ENCODE results near the gene LDLRAD1. TPM values are rescaled to one million over a fixed set of nuclear protein-coding genes. Genes with fewer than 3 reads are reported as not detected.
"Not testable (repeated sequence)": the region's sequence is repeated elsewhere in the genome, so short reads cannot be mapped to it uniquely, and the experiment has no call there.

Gene LDLRAD1
- total RNA-seq, 4 donors from 2014 or later, result not detected

DNA sequence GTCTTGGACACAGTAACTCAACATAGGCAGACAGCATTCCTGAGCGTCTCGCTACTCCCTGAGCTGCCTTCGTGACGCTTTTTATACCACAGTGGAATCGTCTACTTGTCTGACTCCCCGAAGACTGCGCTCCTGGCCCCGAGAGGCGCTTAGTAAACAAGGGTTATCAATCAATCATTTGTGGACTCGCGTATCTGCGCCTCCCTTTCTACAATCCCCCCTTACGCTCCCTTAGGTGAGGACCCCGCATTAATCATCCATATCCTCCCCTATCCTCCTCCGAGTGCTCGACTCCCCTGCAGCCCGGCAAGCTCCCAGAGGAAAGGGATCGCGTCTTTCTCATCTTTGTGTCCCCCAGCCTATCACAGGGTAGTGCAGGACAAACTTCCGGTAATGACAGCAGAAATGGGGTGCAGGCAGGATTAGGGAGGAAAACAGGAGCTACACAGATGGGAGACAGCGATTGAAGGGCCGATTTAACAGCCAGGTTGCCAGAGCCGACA lies 34.5 kb upstream of the LDLRAD1 start:
- DNase-seq, result peak in 2 of 3 donors; percentile 50 to 56

GRCh38 chr1:54051933-54052430 lies 34.0 kb upstream of the LDLRAD1 start:
- DNase-seq, result no peak
- Histone ChIP-seq H3K4me1 (peaks cover 0 to 54% (median 18%) of the 10 kb centered on the region in 4 donors), H3K27me3 (no peaks in the 10 kb centered on the region)

More for the DNA sequence above, 34.5 kb upstream of the LDLRAD1 start:
- Histone ChIP-seq H3K4me3 (peak overlapping the region; percentile 58 to 95 (median 88)), H3K4me1 (peaks cover 0 to 54% (median 16%) of the 10 kb centered on the region in 4 donors), H3K9me3 (no peaks in the 10 kb centered on the region), H3K36me3 (no peaks in the 10 kb centered on the region), H3K27ac (peak overlapping the region; percentile 88 to 99 (median 98)), H3K27me3 (no peaks in the 10 kb centered on the region)
- TF ChIP-seq CTCF (IDR thresholded peaks at IDR 0.05) (no peak), POLR2A (IDR thresholded peaks at IDR 0.05) (no peak)

DNA sequence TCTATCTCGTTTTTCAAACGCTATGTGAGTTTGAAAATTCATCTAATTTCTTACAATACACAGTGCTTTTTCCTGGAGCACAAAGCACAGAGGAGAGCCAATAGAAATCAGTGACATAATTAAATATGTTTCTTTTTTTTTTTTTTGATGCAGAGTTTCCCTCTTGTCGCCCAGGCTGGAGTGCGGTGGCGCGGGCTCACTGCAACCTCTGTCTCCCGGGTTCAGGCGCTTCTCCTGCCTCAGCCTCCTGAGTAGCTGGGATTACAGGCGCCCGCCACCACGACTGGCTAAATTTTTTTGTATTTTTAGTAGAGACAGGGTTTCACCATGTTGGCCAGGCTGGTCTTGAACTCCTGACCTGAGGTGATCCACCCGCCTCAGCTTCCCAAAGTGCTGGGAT lies 32.4 kb upstream of the LDLRAD1 start:
- not testable (repeated sequence) for H3K27me3 ChIP-seq, H3K36me3 ChIP-seq, H3K9me3 ChIP-seq, H3K27ac ChIP-seq, H3K4me3 ChIP-seq, DNase-seq
- peaks cover 0 to 54% (median 18%) of the 10 kb centered on the region in 4 donors for H3K4me1 ChIP-seq

More at GRCh38 chr1:54051933-54052430, 34.0 kb upstream of the LDLRAD1 start:
- peak overlapping the region; percentile 88 to 99 (median 98) for H3K27ac ChIP-seq
- TF ChIP-seq POLR2A (IDR thresholded peaks at IDR 0.05) (no peak), CTCF (IDR thresholded peaks at IDR 0.05) (no peak)
- H3K9me3 ChIP-seq, result no peaks in the 10 kb centered on the region
- H3K36me3 ChIP-seq, result no peaks in the 10 kb centered on the region
- peak overlapping the region; percentile 58 to 95 (median 88) for H3K4me3 ChIP-seq

DNA sequence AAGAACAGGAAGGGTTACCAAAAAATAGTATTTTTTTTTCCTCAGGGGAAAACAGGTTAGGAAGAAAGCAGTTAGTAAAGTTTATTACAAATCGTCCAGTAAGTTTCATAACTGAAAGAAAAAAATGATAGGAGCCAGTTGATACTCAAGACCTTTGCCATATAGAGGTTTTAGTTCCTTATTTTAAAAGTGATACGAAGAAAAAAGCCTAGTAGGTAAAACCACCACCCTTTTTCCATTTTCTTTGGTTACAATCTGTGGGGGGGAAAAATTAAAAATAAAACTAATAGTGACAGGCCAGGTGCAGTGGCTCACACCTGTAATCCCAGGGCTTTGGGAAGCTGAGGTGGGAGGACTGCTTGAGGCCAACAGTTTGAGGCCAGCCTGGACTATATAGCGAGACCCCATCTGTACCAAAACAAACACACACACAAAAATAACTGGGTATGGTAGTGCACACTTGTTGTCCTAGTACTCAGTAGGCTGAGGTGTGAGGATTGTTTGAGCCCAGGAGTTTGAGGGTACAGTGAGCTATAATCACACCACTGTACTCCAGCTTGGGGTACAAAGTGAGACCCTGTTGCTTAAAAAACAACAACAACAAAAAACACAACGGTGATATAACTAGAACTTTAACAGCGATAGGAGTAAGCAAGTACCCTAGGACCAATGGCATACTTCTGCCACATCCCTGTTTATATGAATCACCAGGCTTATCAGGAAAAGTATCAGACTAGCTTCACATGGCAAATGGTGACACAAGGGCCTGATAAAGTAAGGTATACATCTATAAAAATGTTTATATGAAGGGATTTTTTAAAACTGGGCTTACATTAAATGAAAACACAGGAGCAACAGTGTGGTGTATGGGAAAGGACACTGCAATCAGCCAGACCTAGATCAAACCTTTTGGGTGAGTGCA lies 29.7 kb upstream of the LDLRAD1 start:
- H3K36me3 ChIP-seq, result peaks cover 0 to 12% (median 0%) of the 10 kb centered on the region in 3 donors

GRCh38 chr1:54046671-54047383 lies 28.8 kb upstream of the LDLRAD1 start:
- H3K9me3 ChIP-seq, result no peaks in the 10 kb centered on the region
- no peak for TF ChIP-seq POLR2A (IDR thresholded peaks at IDR 0.05)
- TF ChIP-seq CTCF (IDR thresholded peaks at IDR 0.05), result no peak
- H3K27me3 ChIP-seq, result no peaks in the 10 kb centered on the region
- H3K4me3 ChIP-seq, result no peak overlapping the region
- H3K27ac ChIP-seq, result no peak overlapping the region
- no peak for DNase-seq
- peaks cover 0 to 21% (median 0%) of the 10 kb centered on the region in 3 donors for H3K36me3 ChIP-seq
- H3K4me1 ChIP-seq, result peaks cover 0 to 44% (median 13%) of the 10 kb centered on the region in 4 donors

More for the DNA sequence above, 29.7 kb upstream of the LDLRAD1 start:
- H3K4me1 ChIP-seq, result peaks cover 0 to 44% (median 13%) of the 10 kb centered on the region in 4 donors
- no peak for TF ChIP-seq CTCF (IDR thresholded peaks at IDR 0.05)
- no peak for TF ChIP-seq POLR2A (IDR thresholded peaks at IDR 0.05)
- no peak overlapping the region for H3K27ac ChIP-seq
- H3K9me3 ChIP-seq, result no peaks in the 10 kb centered on the region
- H3K4me3 ChIP-seq, result no peak overlapping the region
- no peaks in the 10 kb centered on the region for H3K27me3 ChIP-seq
- DNase-seq, result no peak
